HG02588 (cell line): ENCODE measurements around the gene FGGY.
"Not testable (repeated sequence)": the region's sequence is repeated elsewhere in the genome, so short reads cannot be mapped to it uniquely, and the experiment has no call there.

Experiments
- ATAC-seq: cut with Tn5 transposase; IDR thresholded peaks from one replicate; pipeline ENCODE4 v1.9.1; 2021; ENCODE audit warnings: mild to moderate bottlenecking, moderate library complexity; ENCODE audit not compliant: unreplicated experiment

The FGGY gene

GRCh38 chr1:59609245-59609644, 312.4 kb downstream of the FGGY start:
- ATAC-seq: no peak

DNA sequence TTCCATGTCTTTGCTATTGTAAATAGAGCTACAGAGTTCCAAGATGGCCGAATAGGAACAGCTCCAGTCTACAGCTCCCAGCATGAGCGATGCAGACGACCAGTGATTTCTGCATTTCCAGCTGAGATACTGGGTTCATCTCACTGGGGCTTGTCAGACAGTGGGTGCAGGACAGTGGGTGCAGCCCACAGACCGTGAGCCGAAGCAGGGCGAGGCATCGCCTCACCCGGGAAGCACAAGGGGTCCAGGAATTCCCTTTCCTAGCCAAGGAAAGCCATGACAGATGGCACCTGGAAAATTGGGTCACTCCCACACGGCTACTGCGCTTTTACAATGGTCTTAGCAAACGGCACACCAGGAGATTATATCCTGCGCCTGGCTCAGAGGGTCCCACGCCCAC, 313.6 kb downstream of the FGGY start:
- ATAC-seq: not testable (repeated sequence)

DNA sequence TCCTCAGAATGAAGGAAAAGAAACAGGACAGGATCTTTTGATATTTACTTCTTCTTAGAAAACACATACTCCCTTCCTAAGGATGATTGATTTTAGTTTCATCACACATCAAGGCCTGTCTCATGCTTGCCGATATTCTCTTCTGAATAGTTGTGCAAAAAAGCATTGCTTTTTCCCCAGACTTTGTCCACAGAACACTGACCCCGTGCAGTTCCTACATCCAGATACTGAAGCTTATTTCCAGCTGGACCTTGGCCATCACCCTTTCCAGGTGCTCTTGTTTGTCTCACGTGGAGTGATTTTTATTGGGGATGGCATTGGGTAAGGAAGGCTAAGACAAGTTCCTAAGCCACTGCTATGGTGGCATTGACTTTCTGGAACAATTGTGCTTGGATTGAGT, 320.5 kb downstream of the FGGY start:
- no peak for ATAC-seq

GRCh38 chr1:59619557-59619956, 322.7 kb downstream of the FGGY start:
- no peak for ATAC-seq

- no peak for ATAC-seq
Measured at GRCh38 chr1:59625384-59625783, 328.5 kb downstream of the FGGY start.

DNA sequence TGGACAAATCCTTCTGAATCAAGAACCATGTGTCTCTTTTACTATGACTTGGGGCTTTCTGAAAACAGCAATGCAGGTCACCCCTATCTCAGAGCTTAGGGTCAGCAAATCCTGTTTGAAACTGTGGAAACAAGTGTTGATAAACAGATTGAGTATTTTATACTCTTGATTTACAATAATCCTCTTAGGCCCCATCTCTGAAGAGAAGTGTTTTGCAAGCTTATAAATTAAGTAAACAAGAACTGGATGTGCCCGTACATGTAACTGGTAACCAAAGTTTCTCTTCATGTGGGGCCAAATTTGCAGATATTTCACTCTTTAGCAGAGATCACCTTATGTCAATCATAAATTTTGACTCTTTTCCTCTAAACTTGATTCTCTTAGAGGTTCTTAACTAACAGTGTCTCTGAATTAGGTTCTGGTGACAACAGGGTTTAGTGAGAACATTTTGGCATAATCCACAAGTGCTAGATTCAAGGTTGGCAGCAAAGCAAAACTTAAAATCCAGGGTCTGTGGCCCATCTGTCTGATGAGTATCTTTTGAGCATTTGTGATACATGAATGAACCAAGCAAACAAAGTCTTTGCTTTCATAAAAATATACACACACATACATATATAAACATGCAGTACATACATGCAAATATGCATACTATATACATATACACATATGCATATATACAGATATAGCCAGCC, 334.8 kb downstream of the FGGY start:
- ATAC-seq: no peak

DNA sequence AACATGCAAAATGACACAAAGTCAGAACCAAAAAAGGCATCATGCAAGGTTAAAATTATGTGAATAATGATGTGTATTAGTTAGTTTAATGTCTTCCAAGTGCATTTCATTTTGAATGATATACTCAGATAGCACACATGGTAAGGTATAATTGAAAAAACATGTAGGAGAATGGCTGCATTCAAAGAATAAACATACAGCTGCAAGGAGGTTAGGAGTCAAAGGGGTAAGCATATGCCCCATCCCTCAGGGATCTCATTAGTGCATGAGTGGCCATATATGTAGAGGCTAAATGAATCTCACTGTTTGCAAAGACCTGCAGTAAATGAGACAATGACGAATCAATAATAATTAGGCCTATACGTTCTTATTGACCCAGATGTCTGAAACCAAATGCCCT, 338.2 kb downstream of the FGGY start:
- ATAC-seq: no peak

DNA sequence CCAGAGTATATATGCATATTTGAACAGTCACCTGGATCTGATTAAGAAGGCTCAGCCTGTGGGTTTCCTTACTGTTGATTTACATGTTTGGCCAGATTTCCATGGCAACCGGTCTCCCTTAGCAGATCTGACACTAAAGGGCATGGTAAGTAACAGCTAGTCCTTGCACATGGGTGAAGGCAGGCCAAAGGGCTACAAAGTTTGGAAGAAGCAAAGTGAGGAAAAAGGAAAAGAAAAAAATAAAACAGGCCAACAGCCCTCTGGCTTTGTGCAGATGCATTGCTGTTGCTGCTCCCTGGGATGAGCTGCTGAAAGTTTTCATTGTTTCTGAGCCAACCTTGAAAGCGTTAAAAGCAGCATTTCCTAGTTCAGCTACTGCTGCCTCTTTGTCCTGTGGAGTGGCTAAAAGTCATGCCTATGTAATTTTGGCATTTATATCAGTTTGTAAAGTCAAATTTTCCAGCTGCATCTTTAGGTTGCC, 341.4 kb downstream of the FGGY start:
- ATAC-seq: no peak

GRCh38 chr1:59639266-59639665, 342.4 kb downstream of the FGGY start:
- no peak for ATAC-seq

- ATAC-seq: no peak
Measured at GRCh38 chr1:59640851-59641250, 344.0 kb downstream of the FGGY start.

DNA sequence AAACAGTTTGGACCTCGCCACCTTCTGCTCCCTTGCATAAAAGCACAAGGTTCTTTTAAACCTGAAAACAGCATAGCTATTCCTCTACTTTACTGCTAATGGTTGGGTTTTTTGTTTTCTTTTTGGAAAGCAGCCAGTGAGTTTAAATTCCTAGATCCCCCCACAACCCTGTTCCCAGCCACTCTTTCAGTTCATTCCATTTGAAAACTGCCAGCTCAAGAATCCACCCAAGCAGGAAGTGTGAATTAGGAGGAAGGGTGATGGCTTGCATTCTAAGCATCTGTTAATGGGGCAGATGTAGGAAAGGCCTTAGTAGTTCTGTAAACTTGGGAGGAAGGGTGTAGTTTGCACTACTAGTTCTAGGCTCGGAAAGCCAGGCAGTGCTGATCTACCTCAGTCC, 344.9 kb downstream of the FGGY start:
- no peak for ATAC-seq

GRCh38 chr1:59643526-59643925, 346.6 kb downstream of the FGGY start:
- no peak for ATAC-seq

GRCh38 chr1:59645893-59646292, 349.0 kb downstream of the FGGY start:
- no peak for ATAC-seq

GRCh38 chr1:59653142-59653958, 356.5 kb downstream of the FGGY start:
- ATAC-seq: not testable (repeated sequence)

- no peak for ATAC-seq
Measured at GRCh38 chr1:59653968-59654367, 357.1 kb downstream of the FGGY start.

DNA sequence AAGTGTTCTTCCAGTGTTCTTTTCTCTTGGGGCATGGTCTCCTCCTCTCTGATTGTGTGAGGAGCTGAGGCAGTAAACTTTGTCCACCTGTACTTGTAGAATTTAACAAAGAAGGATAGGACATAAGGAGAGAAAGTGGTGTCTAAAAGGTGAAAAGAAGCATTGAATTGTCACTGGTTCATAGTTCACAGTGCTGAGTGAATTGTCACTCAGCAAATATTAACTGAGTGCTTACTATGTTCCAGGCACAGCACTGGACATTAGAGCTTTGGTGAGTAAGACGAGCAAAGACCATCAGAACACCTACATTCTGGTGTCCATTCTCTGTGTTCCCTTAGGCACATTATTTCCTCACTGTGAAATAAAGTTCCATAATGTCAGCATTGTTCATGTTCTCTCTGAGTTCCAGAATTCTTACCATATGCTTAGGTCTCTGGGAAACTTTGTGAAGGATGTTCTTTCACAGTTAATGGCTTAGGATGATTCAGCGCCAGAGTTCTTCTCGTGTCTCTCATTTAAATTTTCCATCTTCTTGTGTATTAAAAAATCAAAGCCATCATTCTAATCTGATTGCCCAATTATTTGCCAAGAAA, 361.1 kb downstream of the FGGY start:
- no peak for ATAC-seq

DNA sequence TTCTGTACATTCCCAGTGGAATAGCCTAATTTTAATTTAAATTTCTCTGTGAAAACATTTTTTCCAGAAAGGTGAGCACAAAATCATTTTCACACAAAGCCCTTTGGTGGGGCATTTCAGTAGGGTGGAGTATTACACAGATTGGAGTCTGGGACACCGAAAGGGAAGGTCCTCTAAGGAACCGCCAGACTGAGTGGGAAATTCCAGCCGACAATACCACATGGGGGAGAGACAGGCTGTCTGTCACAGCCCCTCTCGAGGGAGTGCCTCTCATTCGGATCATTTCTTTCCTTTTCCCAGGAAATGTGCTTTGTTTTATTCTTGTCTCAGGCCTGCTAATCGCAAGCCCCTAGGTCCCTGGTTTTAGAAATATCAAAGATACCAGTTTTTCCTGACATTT, 367.3 kb downstream of the FGGY start:
- no peak for ATAC-seq

- ATAC-seq: no peak
Measured at GRCh38 chr1:59666106-59666505, 369.2 kb downstream of the FGGY start.

DNA sequence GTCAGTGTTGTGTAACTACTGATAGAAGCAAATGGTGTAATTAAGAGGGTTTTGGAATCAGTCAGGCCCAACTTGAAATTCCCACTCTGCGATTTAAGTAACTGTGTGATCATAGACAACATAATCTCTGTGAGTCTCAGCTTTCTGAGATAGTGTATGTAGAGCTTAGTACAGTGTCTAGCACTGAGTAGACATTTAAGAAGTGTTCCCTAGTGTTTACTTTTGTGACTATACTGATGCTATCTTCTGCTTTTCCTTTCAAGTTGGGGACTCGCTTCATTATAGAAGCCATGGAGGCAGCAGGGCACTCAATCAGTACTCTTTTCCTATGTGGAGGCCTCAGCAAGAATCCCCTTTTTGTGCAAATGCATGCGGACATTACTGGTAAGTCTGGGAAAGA, 370.1 kb downstream of the FGGY start:
- ATAC-seq: no peak

- no peak for ATAC-seq
Measured at GRCh38 chr1:59669752-59670312, 372.9 kb downstream of the FGGY start.

DNA sequence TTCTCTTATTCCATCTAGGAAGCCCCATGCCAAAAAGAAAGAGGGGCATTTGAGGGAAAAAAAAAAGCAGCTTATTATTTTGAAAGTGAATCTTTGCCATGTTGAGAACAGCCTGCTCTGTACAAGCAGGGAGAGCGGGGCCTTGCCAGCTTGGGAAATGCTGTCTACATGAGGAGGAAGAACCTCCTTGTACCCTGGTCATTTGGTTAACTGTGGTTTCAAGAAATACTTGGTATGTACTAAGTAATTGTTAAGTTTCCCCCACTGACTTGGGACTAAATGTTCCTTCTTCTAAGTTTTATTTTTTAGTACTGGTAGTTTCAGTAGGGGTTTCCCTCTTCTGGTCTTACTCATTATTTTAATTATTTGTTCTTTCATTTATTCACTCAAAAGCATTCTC, 373.8 kb downstream of the FGGY start:
- ATAC-seq: no peak
